Hematopoietic multipotent progenitor cell treated with erythropoietin and hydrocortisone succinate and interleukin-3 and kit ligand, for 6 days (in vitro differentiated cells): Measurements from ENCODE around the gene CLCA1.

Source experiments
- DNase-seq: peaks from one replicate; pipeline ENCODE4 v3.0.0-alpha.2; 2015

Gene CLCA1, protein sequence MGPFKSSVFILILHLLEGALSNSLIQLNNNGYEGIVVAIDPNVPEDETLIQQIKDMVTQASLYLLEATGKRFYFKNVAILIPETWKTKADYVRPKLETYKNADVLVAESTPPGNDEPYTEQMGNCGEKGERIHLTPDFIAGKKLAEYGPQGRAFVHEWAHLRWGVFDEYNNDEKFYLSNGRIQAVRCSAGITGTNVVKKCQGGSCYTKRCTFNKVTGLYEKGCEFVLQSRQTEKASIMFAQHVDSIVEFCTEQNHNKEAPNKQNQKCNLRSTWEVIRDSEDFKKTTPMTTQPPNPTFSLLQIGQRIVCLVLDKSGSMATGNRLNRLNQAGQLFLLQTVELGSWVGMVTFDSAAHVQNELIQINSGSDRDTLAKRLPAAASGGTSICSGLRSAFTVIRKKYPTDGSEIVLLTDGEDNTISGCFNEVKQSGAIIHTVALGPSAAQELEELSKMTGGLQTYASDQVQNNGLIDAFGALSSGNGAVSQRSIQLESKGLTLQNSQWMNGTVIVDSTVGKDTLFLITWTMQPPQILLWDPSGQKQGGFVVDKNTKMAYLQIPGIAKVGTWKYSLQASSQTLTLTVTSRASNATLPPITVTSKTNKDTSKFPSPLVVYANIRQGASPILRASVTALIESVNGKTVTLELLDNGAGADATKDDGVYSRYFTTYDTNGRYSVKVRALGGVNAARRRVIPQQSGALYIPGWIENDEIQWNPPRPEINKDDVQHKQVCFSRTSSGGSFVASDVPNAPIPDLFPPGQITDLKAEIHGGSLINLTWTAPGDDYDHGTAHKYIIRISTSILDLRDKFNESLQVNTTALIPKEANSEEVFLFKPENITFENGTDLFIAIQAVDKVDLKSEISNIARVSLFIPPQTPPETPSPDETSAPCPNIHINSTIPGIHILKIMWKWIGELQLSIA

DNA sequence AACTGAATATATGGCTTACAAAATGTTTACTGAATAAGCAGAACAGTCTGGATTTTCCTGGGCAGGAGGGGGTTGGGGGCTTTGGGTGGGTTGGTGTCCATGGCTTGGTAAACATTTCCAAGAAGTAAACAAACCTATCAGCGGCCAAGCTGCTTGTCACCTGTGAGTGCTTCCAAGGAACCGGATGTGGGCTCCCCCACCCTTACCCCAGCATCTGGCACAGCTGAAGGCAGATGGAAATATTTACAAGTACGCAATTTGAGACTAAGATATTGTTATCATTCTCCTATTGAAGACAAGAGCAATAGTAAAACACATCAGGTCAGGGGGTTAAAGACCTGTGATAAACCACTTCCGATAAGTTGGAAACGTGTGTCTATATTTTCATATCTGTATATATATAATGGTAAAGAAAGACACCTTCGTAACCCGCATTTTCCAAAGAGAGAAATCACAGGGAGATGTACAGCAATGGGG, at the start of gene CLCA1:
Gene CLCA1 (plus strand): TSS at position 427 of the 477 bp plus-strand sequence. CDS start 45 bp downstream, at position 472.
- no peak for DNase-seq

DNA sequence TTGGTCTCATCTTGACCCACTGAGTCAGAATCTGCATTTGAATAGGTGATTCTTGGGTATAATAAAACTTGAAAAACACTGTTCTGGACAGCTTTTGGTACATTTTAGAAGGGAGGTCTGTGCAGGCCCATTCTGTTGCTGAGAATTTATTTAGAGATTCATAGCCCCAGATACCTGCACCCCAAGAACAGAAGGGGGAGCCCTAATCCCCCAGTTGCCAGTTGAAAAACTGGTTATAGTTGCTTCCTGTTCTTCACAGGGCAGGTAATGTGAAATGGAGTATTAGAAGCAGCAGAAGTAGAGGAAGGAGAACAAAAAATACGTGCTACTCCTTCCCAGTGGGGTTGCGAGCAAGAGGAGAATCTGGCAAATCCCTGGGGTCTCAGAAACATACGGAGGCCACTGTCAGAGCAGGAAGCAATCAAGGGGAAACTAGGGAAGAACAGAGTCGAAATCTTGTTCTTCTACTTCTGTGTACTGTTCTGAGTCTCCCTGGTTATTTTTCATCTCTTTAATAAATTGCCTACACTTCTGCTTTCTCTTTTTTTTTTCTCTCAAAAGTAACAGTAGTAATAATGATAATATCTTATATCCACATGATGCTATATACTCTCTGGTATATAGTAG, 49.3 kb upstream of the CLCA1 start:
- DNase-seq: peak; percentile 85

DNA sequence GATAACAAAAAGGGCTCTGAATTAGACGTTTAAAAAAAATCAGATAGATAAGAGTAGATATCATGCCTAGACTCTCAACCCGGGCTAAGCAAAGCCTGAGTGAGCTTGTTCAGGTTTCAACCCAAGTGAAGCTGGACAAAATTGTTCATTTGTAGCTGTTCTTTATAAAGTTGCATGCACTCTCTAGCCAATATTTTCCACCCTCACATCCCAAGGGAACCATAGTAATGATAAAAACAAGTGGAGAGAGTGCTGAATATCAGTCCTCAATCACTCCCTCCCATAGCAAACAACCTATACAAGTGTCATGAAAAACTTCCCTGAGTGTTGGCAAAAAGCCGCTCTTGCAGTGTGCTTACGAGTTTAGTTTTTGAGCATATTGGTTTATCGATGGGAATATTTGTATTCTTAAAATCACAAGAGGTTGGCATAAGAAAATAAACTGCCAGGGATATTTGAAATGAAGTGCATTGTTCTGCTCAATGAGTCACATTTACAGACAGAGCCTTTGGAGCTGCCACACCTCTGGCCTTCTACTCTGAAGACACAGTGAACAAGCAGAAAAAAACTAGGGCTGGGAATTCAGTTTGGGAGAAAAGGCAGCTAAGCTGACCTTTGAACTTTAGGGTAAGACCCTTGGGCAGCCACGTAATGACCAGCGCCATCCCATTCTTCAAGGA, 47.0 kb upstream of the CLCA1 start:
- peak; percentile 48 for DNase-seq

DNA sequence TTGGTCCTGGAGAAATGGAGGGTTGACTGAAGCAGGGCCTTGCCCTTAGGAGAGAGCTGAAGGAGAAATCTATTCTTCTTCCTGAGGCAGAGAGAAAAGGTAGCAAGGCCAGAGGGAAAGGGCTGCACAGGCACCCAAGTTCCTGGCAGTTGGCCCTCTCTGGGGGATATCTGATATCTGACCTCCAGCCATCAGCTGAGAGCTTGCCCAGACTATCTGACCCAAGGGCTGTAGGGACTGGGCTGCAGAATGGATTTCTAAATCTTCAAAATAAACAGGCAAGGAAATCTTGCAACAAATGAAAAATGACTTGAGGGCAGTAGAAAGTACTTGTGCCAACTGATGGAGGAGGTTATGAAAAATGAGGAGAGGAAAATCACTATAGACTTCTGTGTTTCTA, 45.3 kb upstream of the CLCA1 start:
- DNase-seq: no peak

- no peak for DNase-seq
These were observed 44.9 kb upstream of the CLCA1 start, which contains the start of gene CLCA2 for GRCh38 chr1:86423873-86424272. Gene CLCA2, plus strand, starts transcription at chr1:86424171. Its CDS starts 77 bp downstream, at chr1:86424248.

GRCh38 chr1:86429122-86429725, 39.5 kb upstream of the CLCA1 start:
- peak; percentile 32 for DNase-seq

- DNase-seq: peak; percentile 68
These were observed 38.9 kb upstream of the CLCA1 start for GRCh38 chr1:86429835-86430234.

GRCh38 chr1:86430376-86430775, 38.4 kb upstream of the CLCA1 start:
- DNase-seq: no peak

GRCh38 chr1:86434059-86434458, 34.7 kb upstream of the CLCA1 start:
- DNase-seq: no peak

- peak; percentile 42 for DNase-seq
These were observed 33.4 kb upstream of the CLCA1 start for GRCh38 chr1:86435327-86435726.

GRCh38 chr1:86436041-86436440, 32.7 kb upstream of the CLCA1 start:
- no peak for DNase-seq

GRCh38 chr1:86441581-86441980, 27.1 kb upstream of the CLCA1 start:
- DNase-seq: peak; percentile 27

DNA sequence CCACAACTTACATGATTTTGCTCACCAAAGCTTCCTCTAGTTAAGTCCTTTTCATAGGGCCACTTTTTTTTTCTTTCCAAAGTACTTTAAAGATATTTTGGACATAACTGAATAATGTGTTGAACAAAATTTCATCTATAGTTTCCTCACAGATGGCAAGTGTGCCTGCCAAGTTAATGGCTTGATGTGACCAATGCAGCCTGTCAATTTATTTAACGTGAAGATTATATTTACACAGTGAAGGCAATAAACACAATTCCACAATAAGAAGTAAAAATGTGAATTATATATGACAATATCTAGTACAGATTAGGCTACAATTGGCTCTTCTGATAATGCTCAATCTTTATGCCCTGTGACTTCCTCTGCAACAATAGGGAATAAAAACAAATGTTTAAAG, 26.7 kb upstream of the CLCA1 start:
- DNase-seq: no peak

DNA sequence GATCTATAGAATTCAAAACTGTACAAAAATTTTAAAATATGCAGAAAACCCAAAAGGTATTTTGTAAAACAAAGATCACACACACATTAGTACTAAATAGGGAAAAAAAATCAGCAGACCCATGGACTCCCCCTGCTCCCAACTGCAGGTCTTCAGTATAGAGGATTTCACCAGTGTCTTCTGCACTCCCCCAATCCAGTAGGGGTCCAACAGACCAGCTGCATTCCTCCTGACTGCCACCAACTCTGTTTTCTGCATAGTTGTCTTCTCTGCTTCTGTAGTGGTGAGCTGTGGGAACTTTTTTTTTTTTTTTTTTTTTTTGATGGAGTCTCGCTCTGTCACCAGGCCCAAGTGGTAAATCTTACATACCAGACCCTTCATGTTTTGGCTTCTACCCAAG, 22.8 kb upstream of the CLCA1 start:
- no peak for DNase-seq

DNA sequence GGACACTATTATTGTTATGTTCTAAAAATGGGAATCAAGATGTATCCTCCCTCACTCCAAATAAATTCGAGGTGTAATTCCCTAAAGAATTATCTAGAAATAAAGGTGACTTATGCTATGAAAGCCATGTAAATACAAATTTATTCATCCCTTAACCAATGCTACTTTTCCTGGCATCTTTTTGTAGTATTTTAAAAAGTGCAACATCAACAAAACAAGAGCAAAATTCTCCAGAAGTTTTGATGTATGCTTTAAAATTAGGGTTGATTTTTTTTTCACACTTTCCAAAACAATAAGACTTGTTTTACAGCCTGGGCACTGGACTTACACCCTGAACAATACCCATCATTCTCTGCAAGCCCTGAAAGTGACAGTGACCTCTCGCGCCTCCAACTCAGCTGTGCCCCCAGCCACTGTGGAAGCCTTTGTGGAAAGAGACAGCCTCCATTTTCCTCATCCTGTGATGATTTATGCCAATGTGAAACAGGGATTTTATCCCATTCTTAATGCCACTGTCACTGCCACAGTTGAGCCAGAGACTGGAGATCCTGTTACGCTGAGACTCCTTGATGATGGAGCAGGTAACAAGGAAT, 21.4 kb upstream of the CLCA1 start:
- DNase-seq: no peak

DNA sequence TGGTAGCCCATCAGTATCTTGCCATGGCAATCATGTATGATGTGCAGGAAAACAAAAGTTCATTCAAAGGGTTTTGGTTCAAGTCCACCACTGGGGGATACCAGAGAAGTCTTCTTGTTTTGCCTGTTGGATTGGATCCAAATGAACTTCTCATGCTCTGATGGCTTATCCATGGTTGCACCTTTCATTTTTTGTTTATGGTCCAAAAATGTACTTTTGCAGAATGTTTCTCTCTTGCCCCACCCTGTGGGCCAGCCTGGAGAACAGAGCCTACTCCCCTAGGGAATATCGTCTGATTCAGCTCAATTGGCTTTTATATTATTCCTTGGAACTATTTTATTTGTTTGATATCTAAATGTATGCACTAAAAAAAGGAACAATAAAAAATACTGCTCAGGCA, 20.1 kb upstream of the CLCA1 start:
- peak; percentile 85 for DNase-seq

DNA sequence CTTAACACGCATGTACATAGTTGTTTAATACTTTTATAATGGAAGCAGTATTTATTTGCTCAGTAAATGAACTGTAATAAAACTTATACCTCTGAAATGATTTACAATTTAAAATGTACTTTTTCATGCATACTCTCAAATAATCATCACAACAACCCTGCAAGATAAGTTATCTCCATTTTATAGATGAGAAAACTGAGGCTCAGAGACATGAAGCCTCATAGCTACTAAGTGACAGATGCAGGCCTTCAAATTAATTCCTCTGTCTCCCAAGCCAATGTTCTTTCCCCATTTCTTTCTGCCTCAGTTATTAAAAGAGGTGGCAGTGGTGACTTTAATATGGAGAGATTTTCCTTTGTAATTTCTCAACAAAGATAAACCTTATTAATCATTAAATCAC, 19.6 kb upstream of the CLCA1 start:
- no peak for DNase-seq

GRCh38 chr1:86450847-86451246, 17.9 kb upstream of the CLCA1 start:
- no peak for DNase-seq

- DNase-seq: no peak
These were observed 15.1 kb upstream of the CLCA1 start for GRCh38 chr1:86453664-86454063.

DNA sequence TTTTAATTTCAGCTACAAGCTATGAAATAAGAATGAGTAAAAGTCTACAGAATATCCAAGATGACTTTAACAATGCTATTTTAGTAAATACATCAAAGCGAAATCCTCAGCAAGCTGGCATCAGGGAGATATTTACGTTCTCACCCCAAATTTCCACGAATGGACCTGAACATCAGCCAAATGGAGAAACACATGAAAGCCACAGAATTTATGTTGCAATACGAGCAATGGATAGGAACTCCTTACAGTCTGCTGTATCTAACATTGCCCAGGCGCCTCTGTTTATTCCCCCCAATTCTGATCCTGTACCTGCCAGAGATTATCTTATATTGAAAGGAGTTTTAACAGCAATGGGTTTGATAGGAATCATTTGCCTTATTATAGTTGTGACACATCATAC, 13.7 kb upstream of the CLCA1 start:
- DNase-seq: peak; percentile 74

DNA sequence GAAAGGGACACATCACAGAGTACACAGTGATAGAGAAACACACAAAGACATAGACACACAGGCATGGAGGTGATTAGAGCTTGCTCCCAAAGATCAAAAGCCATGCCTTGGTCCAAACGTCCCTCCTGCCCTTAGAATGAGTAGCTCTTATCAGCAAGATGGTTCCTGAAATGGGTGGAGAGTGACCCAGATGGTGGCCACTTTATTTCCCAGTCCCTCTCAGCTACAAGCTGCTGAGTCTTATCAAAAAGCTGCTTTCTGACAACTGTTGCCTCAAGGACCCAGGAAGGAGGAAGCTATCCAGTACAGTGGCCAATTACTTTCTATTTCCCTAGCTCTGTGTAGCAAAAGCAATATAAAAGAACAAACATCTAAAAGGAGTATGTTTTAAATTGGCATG, 7.7 kb upstream of the CLCA1 start:
- DNase-seq: peak; percentile 62

- DNase-seq: peak; percentile 93
These were observed 7.2 kb upstream of the CLCA1 start for GRCh38 chr1:86461482-86461881.
